ENCODE data around the gene FAM72C.
"Not testable (repeated sequence)": the region's sequence is repeated elsewhere in the genome, so short reads cannot be mapped to it uniquely, and the experiment has no call there.

FAM72C gene

GRCh38 chr1:143936457-143937115 is 35.2 kb downstream of the FAM72C start:
- H2AFZ ChIP-seq (ENCODE audit: low read depth, low read length); H3K9ac ChIP-seq (ENCODE audit: low read length); H3K9me3 ChIP-seq (ENCODE audit: insufficient read depth, low read length); H3K79me2 ChIP-seq (ENCODE audit: low read length); H3K27ac ChIP-seq (ENCODE audit: low read length); H3K4me1 ChIP-seq (ENCODE audit: low read length); H4K20me1 ChIP-seq (ENCODE audit: insufficient read depth, low read length); H3K4me3 ChIP-seq (ENCODE audit: low read length); H3K4me2 ChIP-seq (ENCODE audit: low read length); H3K36me3 ChIP-seq (replicated peaks; ENCODE audit: low read depth, low read length); H3K27me3 ChIP-seq (ENCODE audit: low read depth, low read length): not testable (repeated sequence)
- TF ChIP-seq, protein P1, sequence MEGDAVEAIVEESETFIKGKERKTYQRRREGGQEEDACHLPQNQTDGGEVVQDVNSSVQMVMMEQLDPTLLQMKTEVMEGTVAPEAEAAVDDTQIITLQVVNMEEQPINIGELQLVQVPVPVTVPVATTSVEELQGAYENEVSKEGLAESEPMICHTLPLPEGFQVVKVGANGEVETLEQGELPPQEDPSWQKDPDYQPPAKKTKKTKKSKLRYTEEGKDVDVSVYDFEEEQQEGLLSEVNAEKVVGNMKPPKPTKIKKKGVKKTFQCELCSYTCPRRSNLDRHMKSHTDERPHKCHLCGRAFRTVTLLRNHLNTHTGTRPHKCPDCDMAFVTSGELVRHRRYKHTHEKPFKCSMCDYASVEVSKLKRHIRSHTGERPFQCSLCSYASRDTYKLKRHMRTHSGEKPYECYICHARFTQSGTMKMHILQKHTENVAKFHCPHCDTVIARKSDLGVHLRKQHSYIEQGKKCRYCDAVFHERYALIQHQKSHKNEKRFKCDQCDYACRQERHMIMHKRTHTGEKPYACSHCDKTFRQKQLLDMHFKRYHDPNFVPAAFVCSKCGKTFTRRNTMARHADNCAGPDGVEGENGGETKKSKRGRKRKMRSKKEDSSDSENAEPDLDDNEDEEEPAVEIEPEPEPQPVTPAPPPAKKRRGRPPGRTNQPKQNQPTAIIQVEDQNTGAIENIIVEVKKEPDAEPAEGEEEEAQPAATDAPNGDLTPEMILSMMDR (IDR thresholded peaks at IDR 0.05; ENCODE audit: low read depth, low read length): peak; percentile 23; the same call in 1 of the 2 replicates

- H3K36me3 ChIP-seq (replicated peaks; ENCODE audit: low read depth, low read length); H3K9ac ChIP-seq (ENCODE audit: low read length); H3K27me3 ChIP-seq (ENCODE audit: low read depth, low read length); H2AFZ ChIP-seq (ENCODE audit: low read depth, low read length); H3K27ac ChIP-seq (ENCODE audit: low read length); H3K4me2 ChIP-seq (ENCODE audit: low read length); H3K9me3 ChIP-seq (ENCODE audit: insufficient read depth, low read length); H3K4me3 ChIP-seq (ENCODE audit: low read length); H4K20me1 ChIP-seq (ENCODE audit: insufficient read depth, low read length); H3K4me1 ChIP-seq (ENCODE audit: low read length); H3K79me2 ChIP-seq (ENCODE audit: low read length): not testable (repeated sequence)
Observed at GRCh38 chr1:143919127-143919526, 52.7 kb downstream of the FAM72C start.

DNA sequence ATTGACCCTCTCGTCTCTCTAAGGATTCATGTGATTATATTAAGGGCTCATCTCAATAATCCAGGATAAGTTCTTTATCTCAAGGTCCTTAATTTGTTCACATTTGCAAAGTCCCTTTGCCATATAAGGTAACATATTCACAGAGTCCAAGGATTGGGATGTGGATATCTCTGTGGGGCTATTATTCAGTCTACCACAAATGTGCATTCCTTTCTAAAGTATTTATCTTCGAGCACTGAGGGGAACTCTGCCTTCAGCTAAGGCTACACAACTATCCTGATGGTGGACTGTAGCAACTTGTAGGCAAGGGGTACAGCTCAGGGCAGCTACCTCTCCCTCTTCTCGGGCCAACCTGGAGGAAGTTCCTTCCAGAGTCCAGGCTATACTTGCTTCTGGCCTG is 53.2 kb downstream of the FAM72C start:
- not testable (repeated sequence) for H3K27me3 ChIP-seq (ENCODE audit: low read depth, low read length); H3K36me3 ChIP-seq (replicated peaks; ENCODE audit: low read depth, low read length); H3K9me3 ChIP-seq (ENCODE audit: insufficient read depth, low read length); H3K4me3 ChIP-seq (ENCODE audit: low read length); H3K4me1 ChIP-seq (ENCODE audit: low read length); H3K79me2 ChIP-seq (ENCODE audit: low read length); H3K9ac ChIP-seq (ENCODE audit: low read length); H3K4me2 ChIP-seq (ENCODE audit: low read length); H4K20me1 ChIP-seq (ENCODE audit: insufficient read depth, low read length); H2AFZ ChIP-seq (ENCODE audit: low read depth, low read length); H3K27ac ChIP-seq (ENCODE audit: low read length)

DNA sequence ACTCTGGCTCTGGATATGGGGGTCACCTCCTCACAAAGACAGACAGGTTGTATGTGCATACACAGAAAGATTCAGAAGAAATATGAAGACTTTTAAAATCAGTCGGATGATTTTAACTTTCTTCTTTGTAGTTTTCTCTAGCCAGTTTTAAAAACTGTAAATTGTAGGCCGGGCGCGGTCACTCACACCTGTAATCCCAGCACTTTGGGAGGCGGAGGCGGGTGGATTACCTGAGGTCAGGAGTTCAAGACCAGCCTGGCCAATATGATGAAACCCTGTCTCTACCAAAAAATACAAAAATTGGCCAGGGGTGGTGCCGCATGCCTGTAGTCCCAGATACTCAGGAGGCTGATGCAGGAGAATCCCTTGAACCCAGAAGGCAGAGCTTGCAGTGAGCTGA is 58.1 kb downstream of the FAM72C start:
- H3K27ac ChIP-seq (ENCODE audit: low read length); H3K27me3 ChIP-seq (ENCODE audit: low read depth, low read length); H3K4me1 ChIP-seq (ENCODE audit: low read length): not testable (repeated sequence)

More for the DNA sequence above, 58.1 kb downstream of the FAM72C start:
- not testable (repeated sequence) for H2AFZ ChIP-seq (ENCODE audit: low read depth, low read length); H3K79me2 ChIP-seq (ENCODE audit: low read length); H3K9ac ChIP-seq (ENCODE audit: low read length); H4K20me1 ChIP-seq (ENCODE audit: insufficient read depth, low read length); H3K9me3 ChIP-seq (ENCODE audit: insufficient read depth, low read length); H3K4me3 ChIP-seq (ENCODE audit: low read length); H3K36me3 ChIP-seq (replicated peaks; ENCODE audit: low read depth, low read length); H3K4me2 ChIP-seq (ENCODE audit: low read length)
